Spleen (tissue), 11 donors: ENCODE data around the gene SLC40A1. TPM values are rescaled to one million over a fixed set of nuclear protein-coding genes. Genes with fewer than 3 reads are reported as not detected.

ENCODE experiments used
- DNase-seq: peaks from one replicate; pipeline ENCODE4 v3.0.0-alpha.2; 2020
- H3K27ac ChIP-seq, 8 donors: fragments of 200-600 bp; sonication (generic) in 7 of 8; 1 replicate in 4 of 8; 2 replicates in 4 of 8; pipeline versions ENCODE4 v1.5.0 to v1.8.0; 2016 to 2021; ENCODE audit warnings: inconsistent platforms in 4 of 8, mild to moderate bottlenecking in 4 of 8, moderate library complexity in 1 of 8
- H3K27me3 ChIP-seq, 7 donors: fragments of 200-600 bp; sonication (generic) in 6 of 7; replicated peaks in 1 of 7; 1 replicate in 4 of 7; 2 replicates in 3 of 7; pipeline versions ENCODE4 v1.5.0 to v1.8.0; 2016 to 2021; ENCODE audit warnings: inconsistent platforms in 3 of 7, mild to moderate bottlenecking in 1 of 7
- H3K36me3 ChIP-seq, 6 donors: fragments of 200-600 bp; sonication (generic) in 5 of 6; 1 replicate in 4 of 6; 2 replicates in 2 of 6; pipeline versions ENCODE4 v1.5.0 to v1.8.0; 2016 to 2021; ENCODE audit warnings: inconsistent platforms in 2 of 6
- H3K4me1 ChIP-seq, 6 donors: fragments of 200-600 bp; sonication (generic) in 5 of 6; 1 replicate in 3 of 6; 2 replicates in 3 of 6; pipeline versions ENCODE4 v1.5.0 to v1.8.0; 2016 to 2021; ENCODE audit warnings: inconsistent platforms in 3 of 6
- H3K4me3 ChIP-seq, 8 donors: fragments of 200-600 bp; sonication (generic) in 7 of 8; 1 replicate in 4 of 8; 2 replicates in 4 of 8; pipeline versions ENCODE4 v1.5.0 to v1.8.0; 2016 to 2021; ENCODE audit warnings: inconsistent platforms in 4 of 8, mild to moderate bottlenecking in 4 of 8, moderate library complexity in 2 of 8
- H3K9me3 ChIP-seq, 8 donors: fragments of 200-600 bp; sonication (generic) in 7 of 8; 1 replicate in 4 of 8; 2 replicates in 4 of 8; pipeline versions ENCODE4 v1.5.0 to v1.8.0; 2016 to 2021; ENCODE audit warnings: inconsistent platforms in 4 of 8
- POLR2A ChIP-seq, 3 donors: fragments of 450-650 bp; IDR thresholded peaks; one replicate each; pipeline ENCODE4 v1.5.1; 2017; ENCODE audit warnings: antibody characterized with exemption in 3 of 3, mild to moderate bottlenecking in 1 of 3
- POLR2AphosphoS5 ChIP-seq, 3 donors: sonication (generic); formaldehyde crosslinking; IDR thresholded peaks; one replicate each; pipeline ENCODE4 v1.5.1; 2017; ENCODE audit warnings: antibody characterized with exemption in 3 of 3
- WGBS, 5 donors: extraction: QIAGEN DNeasy Blood & Tissue Kit in 3 of 5; methylation state at CpG; one replicate each; pipeline versions ENCODE4 v1.1.5 to v1.1.7; 2013 to 2018; 5-methylcytosine and 5-hydroxymethylcytosine counted together
- intact Hi-C: fragments of 100-400 bp; cut with DNase I; formaldehyde crosslinking; loops from one replicate; pipeline ENCODE4 v1.15.0; 2023; ENCODE audit warnings: low total_unique reads
- polyA plus RNA-seq, 3 donors: library from polyadenylated mRNA; stranded (reverse); fragments of 200-250 nt; gene quantifications; one replicate each; pipeline ENCODE4 v1.2.1, GENCODE V29; 2013
- total RNA-seq, 7 donors: library from RNA; depleted of rRNA in 3 of 7; stranded (reverse); fragments of >200 nt in 3 of 7; fragmentation: NEBNext Ultra II Directional in 4 of 7; extraction: Animal tissue kit (Norgen Biotek cat#: 25700) in 4 of 7; gene quantifications; one replicate each; pipeline versions ENCODE4 v1.1.0 to v1.2.1, GENCODE V29; 2016 to 2021
- TF ChIP-seq, protein P1 (sequence below), 11 experiments: fragments of 200-600 bp in 7 of 11; fragments of 450-650 bp in 4 of 11; sonication (generic) in 4 of 11; IDR thresholded peaks in 8 of 11; conservative IDR thresholded peaks in 3 of 11; 1 replicate in 7 of 11; 2 replicates in 4 of 11; pipeline versions ENCODE4 v1.4.0 to v1.8.0; 2016 to 2021; ENCODE audit warnings: antibody characterized with exemption in 11 of 11, inconsistent platforms in 4 of 11, mild to moderate bottlenecking in 1 of 11
- donor health status: healthy with polysubstance abuse.
- donor health status: DM: no; HTN: no; CAD: no; lungs with moderate emphysema.
- donor health status: DM: no; HTN: no; CAD: no.
- donor health status: Bipolar disorder and iron deficiency.
- donor health status: healthy.
- donor health status: DM: no; HTN: no; CAD: no.
- donor health status: DM: yes; HTN: yes; CAD: no.

The SLC40A1 gene
- total and polyA plus RNA-seq, 10 donors, result 55.7 to 843 (median 455) TPM

DNA sequence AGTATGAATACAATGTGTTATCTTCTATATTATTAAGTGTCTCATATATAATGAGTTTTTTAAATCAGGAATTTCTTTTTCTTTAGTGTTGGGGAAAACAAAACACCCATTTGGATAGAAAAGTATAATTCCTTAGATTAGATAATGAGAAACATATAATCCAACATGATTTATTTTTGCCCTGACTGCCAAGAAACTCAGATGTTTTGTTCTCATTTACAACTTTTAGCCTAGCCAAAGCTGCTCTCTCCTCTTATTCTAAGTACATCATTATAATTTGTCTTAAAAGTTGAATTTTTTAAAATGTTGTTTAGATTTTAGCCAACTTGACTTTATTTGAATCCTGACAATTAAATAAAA is 68.6 kb downstream of the SLC40A1 start:
- H3K4me3 ChIP-seq, result no peak overlapping the region
- DNase-seq, result no peak
- TF ChIP-seq POLR2AphosphoS5 (IDR thresholded peaks at IDR 0.05) (no peak), POLR2A (IDR thresholded peaks at IDR 0.05) (no peak)
- TF ChIP-seq, protein P1, sequence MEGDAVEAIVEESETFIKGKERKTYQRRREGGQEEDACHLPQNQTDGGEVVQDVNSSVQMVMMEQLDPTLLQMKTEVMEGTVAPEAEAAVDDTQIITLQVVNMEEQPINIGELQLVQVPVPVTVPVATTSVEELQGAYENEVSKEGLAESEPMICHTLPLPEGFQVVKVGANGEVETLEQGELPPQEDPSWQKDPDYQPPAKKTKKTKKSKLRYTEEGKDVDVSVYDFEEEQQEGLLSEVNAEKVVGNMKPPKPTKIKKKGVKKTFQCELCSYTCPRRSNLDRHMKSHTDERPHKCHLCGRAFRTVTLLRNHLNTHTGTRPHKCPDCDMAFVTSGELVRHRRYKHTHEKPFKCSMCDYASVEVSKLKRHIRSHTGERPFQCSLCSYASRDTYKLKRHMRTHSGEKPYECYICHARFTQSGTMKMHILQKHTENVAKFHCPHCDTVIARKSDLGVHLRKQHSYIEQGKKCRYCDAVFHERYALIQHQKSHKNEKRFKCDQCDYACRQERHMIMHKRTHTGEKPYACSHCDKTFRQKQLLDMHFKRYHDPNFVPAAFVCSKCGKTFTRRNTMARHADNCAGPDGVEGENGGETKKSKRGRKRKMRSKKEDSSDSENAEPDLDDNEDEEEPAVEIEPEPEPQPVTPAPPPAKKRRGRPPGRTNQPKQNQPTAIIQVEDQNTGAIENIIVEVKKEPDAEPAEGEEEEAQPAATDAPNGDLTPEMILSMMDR (IDR thresholded peaks at IDR 0.05 in 8 of 11, conservative IDR thresholded peaks at IDR 0.05 in 3 of 11), result no peak
- peaks cover 0 to 19% (median 0%) of the 10 kb centered on the region in 6 donors for H3K4me1 ChIP-seq
- H3K36me3 ChIP-seq, result no peaks in the 10 kb centered on the region
- peaks cover 0 to 8% (median 2%) of the 10 kb centered on the region in 8 donors for H3K9me3 ChIP-seq
- intact Hi-C loops, result no loop called here
- no peaks in the 10 kb centered on the region for H3K27me3 ChIP-seq
- peak overlapping the region in 2 of 8 donors; percentile 3 to 30 for H3K27ac ChIP-seq

GRCh38 chr2:189511210-189511959 is 69.2 kb downstream of the SLC40A1 start:
- TF ChIP-seq POLR2AphosphoS5 (IDR thresholded peaks at IDR 0.05) (no peak), POLR2A (IDR thresholded peaks at IDR 0.05) (no peak)
- TF ChIP-seq, protein P1 (IDR thresholded peaks at IDR 0.05 in 8 of 11, conservative IDR thresholded peaks at IDR 0.05 in 3 of 11), result no peak
- WGBS, 5 donors, result 84 to 92% (median 89%) methylated on average over 2 of the region's 2 CpGs
- peaks cover 0 to 16% (median 0%) of the 10 kb centered on the region in 6 donors for H3K4me1 ChIP-seq
- H3K27me3 ChIP-seq, result no peaks in the 10 kb centered on the region
- no peaks in the 10 kb centered on the region for H3K36me3 ChIP-seq
- no peak for DNase-seq
- peaks cover 0 to 8% (median 2%) of the 10 kb centered on the region in 8 donors for H3K9me3 ChIP-seq
- intact Hi-C loops, result no loop called here
- peak overlapping the region in 3 of 8 donors; percentile 3 to 30 (median 27) for H3K27ac ChIP-seq
- H3K4me3 ChIP-seq, result no peak overlapping the region

Other genes starting within 250 kb of the SLC40A1 start
- gene WDR75, start 139.3 kb downstream of the SLC40A1 start, total RNA-seq, result 10 to 100 TPM; 30.2 to 66.5 (median 40.9) TPM
- 10 to 100 TPM; 27.1 to 29.1 (median 27.9) TPM for gene WDR75, start 139.3 kb downstream of the SLC40A1 start, polyA plus RNA-seq
- gene ASNSD1, start 80.7 kb upstream of the SLC40A1 start, total RNA-seq, result 10 to 100 TPM; 28.1 to 50.8 (median 33.9) TPM
- 10 to 100 TPM; 30.1 to 33.4 (median 30.4) TPM for gene ASNSD1, start 80.7 kb upstream of the SLC40A1 start, polyA plus RNA-seq
- 10 to 100 TPM; 10.8 to 32.3 (median 16.2) TPM for gene ANKAR, start 93.9 kb upstream of the SLC40A1 start, total RNA-seq
- gene ANKAR, start 93.9 kb upstream of the SLC40A1 start, polyA plus RNA-seq, result 1 to 10 TPM; 3.1 to 3.6 (median 3.5) TPM
- 10 to 100 TPM in 3 of 7 donors, 1 to 10 TPM in 4; 7.1 to 13.9 (median 9.4) TPM for gene OSGEPL1, start 182.0 kb upstream of the SLC40A1 start, total RNA-seq
- gene OSGEPL1, start 182.0 kb upstream of the SLC40A1 start, polyA plus RNA-seq, result 1 to 10 TPM; 6.2 to 6.7 (median 6.6) TPM
- gene ORMDL1, start 203.6 kb upstream of the SLC40A1 start, total RNA-seq, result 100 to 1,000 TPM in 4 of 7 donors, 10 to 100 TPM in 3; 61.9 to 276 (median 109) TPM
- 100 to 1,000 TPM; 125 to 207 (median 152) TPM for gene ORMDL1, start 203.6 kb upstream of the SLC40A1 start, polyA plus RNA-seq
- gene PMS1, start 203.7 kb upstream of the SLC40A1 start, total RNA-seq, result 10 to 100 TPM; 15.3 to 39.3 (median 28.6) TPM
- gene PMS1, start 203.7 kb upstream of the SLC40A1 start, polyA plus RNA-seq, result 10 to 100 TPM; 12.6 to 18.6 (median 16.0) TPM